Stimulated activated naive CD4-positive, alpha-beta T cell (primary cell): ENCODE results near the gene TSKS.

Experiments
- DNase-seq, 6 experiments: peaks; one replicate each; lab custom pipeline; 2025; lab: John Stamatoyannopoulos, UW

Gene TSKS

GRCh38 chr19:49763230-49763629 lies at the start of gene TSKS:
TSKS (minus strand) TSS chr19:49763306; CDS start chr19:49763247, 59 bp downstream.
- DNase-seq = no peak

GRCh38 chr19:49812452-49812996 lies 49.4 kb upstream of the TSKS start:
- no peak for DNase-seq

GRCh38 chr19:49811328-49811727 lies 48.2 kb upstream of the TSKS start:
- no peak for DNase-seq

GRCh38 chr19:49809941-49810389 lies 46.9 kb upstream of the TSKS start:
- DNase-seq = no peak

GRCh38 chr19:49809160-49809940 lies 46.2 kb upstream of the TSKS start:
- DNase-seq = peak in 4 of 6 experiments; percentile 52 to 67 (median 59)

- DNase-seq = peak; percentile 71 to 94 (median 86)
Measured at GRCh38 chr19:49808711-49809159, 45.6 kb upstream of the TSKS start.

- DNase-seq = no peak
Measured at GRCh38 chr19:49807904-49808675, 45.0 kb upstream of the TSKS start.

GRCh38 chr19:49807058-49807903 lies 44.2 kb upstream of the TSKS start:
- no peak for DNase-seq

- no peak for DNase-seq
Measured at GRCh38 chr19:49806620-49806959, 43.5 kb upstream of the TSKS start.

- DNase-seq = no peak
Measured at GRCh38 chr19:49805822-49806619, 42.9 kb upstream of the TSKS start.

GRCh38 chr19:49803529-49803856 lies 40.4 kb upstream of the TSKS start:
- no peak for DNase-seq

- no peak for DNase-seq
Measured at GRCh38 chr19:49802836-49803528, 39.9 kb upstream of the TSKS start.

GRCh38 chr19:49801966-49802661 lies 39.0 kb upstream of the TSKS start:
- no peak for DNase-seq

GRCh38 chr19:49801401-49801888 lies 38.3 kb upstream of the TSKS start:
- no peak for DNase-seq

GRCh38 chr19:49800771-49801170 lies 37.7 kb upstream of the TSKS start:
- no peak for DNase-seq

- DNase-seq = peak in 1 of 6 experiments; percentile 11
Measured at GRCh38 chr19:49799798-49800376, 36.8 kb upstream of the TSKS start.

- no peak for DNase-seq
Measured at GRCh38 chr19:49799271-49799797, 36.2 kb upstream of the TSKS start.

- DNase-seq = no peak
Measured at GRCh38 chr19:49798574-49798973, 35.5 kb upstream of the TSKS start.

GRCh38 chr19:49795615-49796014 lies 32.5 kb upstream of the TSKS start:
- no peak for DNase-seq
